HepG2 (cell line): ENCODE measurements around the gene PKLR. TPM values are rescaled to one million over a fixed set of nuclear protein-coding genes. Genes with fewer than 3 reads are reported as not detected.

Source experiments
- CBX5 ChIP-seq: sonication (generic); formaldehyde crosslinking; IDR thresholded peaks from 2 replicates; pipeline ENCODE4 v1.4.0; 2020; ENCODE audit warnings: missing genetic modification reagents, borderline replicate concordance
- CHD4 ChIP-seq: fragments of 200-600 bp; sonication (generic); IDR thresholded peaks from 2 replicates; pipeline ENCODE4 v1.7.0; 2017; ENCODE audit warnings: mild to moderate bottlenecking, low read length, borderline replicate concordance
- ELF3 ChIP-seq: IDR thresholded peaks from 2 replicates; pipeline ENCODE4 v1.6.1; 2016; ENCODE audit warnings: missing genetic modification reagents, missing compliant biosample characterization
- HMGA1 ChIP-seq: sonication (generic); formaldehyde crosslinking; conservative IDR thresholded peaks from 2 replicates; pipeline ENCODE4 v1.4.0; 2020; ENCODE audit warnings: missing genetic modification reagents
- HNRNPK ChIP-seq: fragments of 200-400 bp; formaldehyde crosslinking; IDR thresholded peaks from 2 replicates; pipeline ENCODE4 v1.6.1; 2018; ENCODE audit warnings: low read length, low read depth, moderate library complexity, mild to moderate bottlenecking; ENCODE audit not compliant: poor library complexity, severe bottlenecking
- JUND ChIP-seq: sonication (generic); formaldehyde crosslinking; IDR thresholded peaks from 2 replicates; pipeline ENCODE4 v1.8.0; 2022; ENCODE audit warnings: mild to moderate bottlenecking, missing genetic modification reagents
- KDM3A ChIP-seq: IDR thresholded peaks from 2 replicates; pipeline ENCODE4 v1.6.1; 2018; ENCODE audit warnings: low read depth, missing compliant biosample characterization
- KLF6 ChIP-seq: IDR thresholded peaks from 2 replicates; pipeline ENCODE4 v1.8.0; 2016; ENCODE audit warnings: missing biosample characterization, missing genetic modification reagents
- RAD51 ChIP-seq: fragments of 450-650 bp; IDR thresholded peaks from 2 replicates; pipeline ENCODE4 v1.6.1; 2016; ENCODE audit warnings: borderline replicate concordance
- SMAD9 ChIP-seq: sonication (generic); formaldehyde crosslinking; IDR thresholded peaks from 2 replicates; pipeline ENCODE4 v1.5.1; 2020; ENCODE audit warnings: mild to moderate bottlenecking, missing genetic modification reagents
- TARDBP ChIP-seq: sonication (generic); formaldehyde crosslinking; IDR thresholded peaks from 2 replicates; pipeline ENCODE4 v1.8.0; 2022; ENCODE audit warnings: mild to moderate bottlenecking, missing genetic modification reagents
- XRCC5 ChIP-seq: fragments of 200-400 bp; formaldehyde crosslinking; optimal IDR thresholded peaks from 2 replicates; pipeline ENCODE3; 2017; ENCODE audit warnings: mild to moderate bottlenecking, low read length
- ZNF367 ChIP-seq: sonication (generic); formaldehyde crosslinking; IDR thresholded peaks from 2 replicates; pipeline ENCODE4 v1.4.0; 2020; ENCODE audit warnings: missing genetic modification reagents, borderline replicate concordance
- polyA plus RNA-seq, 8 experiments: library from polyadenylated mRNA; depleted of rRNA in 3 of 8; stranded (reverse) in 7 of 8; unstranded in 1 of 8; fragments of >200 nt; fragmentation: Illumina TruSeq in 4 of 8; extraction: Trizol in 4 of 8; gene quantifications; 2 replicates each; pipeline versions ENCODE4 v1.2.1 to v1.2.3, GENCODE V29; 2011 to 2016; ENCODE audit warnings: low read depth in 4 of 8, missing spikeins in 1 of 8, mixed read lengths in 1 of 8; ENCODE audit not compliant: insufficient read depth in 1 of 8
- total RNA-seq, 5 experiments: library from RNA; depleted of rRNA; stranded (reverse); fragments of >200 nt; fragmentation: Illumina TruSeq; extraction: Trizol; gene quantifications; 2 replicates each; pipeline ENCODE4 v1.2.3, GENCODE V29; 2016; ENCODE audit warnings: low read depth in 1 of 5
- TF ChIP-seq, protein P1 (sequence below): sonication (generic); formaldehyde crosslinking; IDR thresholded peaks from 2 replicates; pipeline ENCODE4 v1.4.0; 2020; ENCODE audit warnings: missing genetic modification reagents
- TF ChIP-seq, protein P2 (sequence below): sonication (generic); formaldehyde crosslinking; conservative IDR thresholded peaks from 2 replicates; pipeline ENCODE4 v1.8.1; 2023; ENCODE audit warnings: missing genetic modification reagents
- TF ChIP-seq, protein P3 (sequence below): sonication (generic); formaldehyde crosslinking; IDR thresholded peaks from 2 replicates; pipeline ENCODE4 v1.4.0; 2020; ENCODE audit warnings: missing genetic modification reagents
- TF ChIP-seq, protein P4 (sequence below): sonication (generic); formaldehyde crosslinking; IDR thresholded peaks from one replicate; pipeline ENCODE4 v1.5.1; 2020; ENCODE audit warnings: mild to moderate bottlenecking, missing genetic modification reagents; ENCODE audit errors: not compliant biosample characterization
- TF ChIP-seq, protein P5 (sequence below): IDR thresholded peaks from 2 replicates; pipeline ENCODE4 v1.6.1; 2012; ENCODE audit warnings: inconsistent platforms

The PKLR gene
- total and polyA plus RNA-seq, 2 of the 13 experiments (the other 11 are each of a cell fraction or from before 2014, with no cell fraction given) = 10.3 to 29.3 TPM

DNA sequence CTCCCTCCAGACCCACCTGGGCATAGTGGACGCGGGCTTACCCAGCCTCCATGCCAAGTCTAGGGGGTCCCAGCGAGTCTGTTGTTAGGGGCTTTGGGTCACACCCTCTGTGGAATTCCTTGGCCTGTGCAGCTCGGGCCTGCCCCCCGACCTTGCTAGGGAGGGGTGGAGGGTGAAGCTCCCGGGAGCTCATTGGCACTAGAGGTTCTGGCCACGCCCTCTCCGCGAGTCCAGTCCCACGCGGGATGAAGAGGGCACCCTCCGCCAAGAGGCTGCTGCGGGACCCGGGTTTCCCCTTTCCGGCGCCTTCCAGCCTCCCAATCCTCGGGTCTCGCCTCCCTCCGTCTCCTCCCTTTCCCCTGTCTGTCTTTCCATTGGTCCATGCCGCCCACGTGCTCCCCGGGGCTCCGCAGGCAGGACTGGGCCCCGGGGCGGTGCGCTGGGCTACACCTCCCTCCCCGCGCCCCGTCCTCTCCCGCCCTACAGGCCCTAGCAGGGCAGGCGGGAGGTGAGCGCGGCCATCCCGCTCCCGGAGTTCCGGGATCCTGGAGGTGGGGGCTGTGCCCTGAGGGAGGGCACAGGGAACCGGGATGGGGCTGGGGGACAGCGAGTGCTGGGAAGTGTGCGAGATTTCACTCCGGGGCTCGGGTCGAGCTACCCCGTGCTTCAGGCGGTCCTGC, 22.9 kb upstream of the PKLR start (continued):
- TF ChIP-seq, protein P1, sequence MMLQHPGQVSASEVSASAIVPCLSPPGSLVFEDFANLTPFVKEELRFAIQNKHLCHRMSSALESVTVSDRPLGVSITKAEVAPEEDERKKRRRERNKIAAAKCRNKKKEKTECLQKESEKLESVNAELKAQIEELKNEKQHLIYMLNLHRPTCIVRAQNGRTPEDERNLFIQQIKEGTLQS (CRISPR knock-in tag) = no peak
- TF ChIP-seq, protein P2, sequence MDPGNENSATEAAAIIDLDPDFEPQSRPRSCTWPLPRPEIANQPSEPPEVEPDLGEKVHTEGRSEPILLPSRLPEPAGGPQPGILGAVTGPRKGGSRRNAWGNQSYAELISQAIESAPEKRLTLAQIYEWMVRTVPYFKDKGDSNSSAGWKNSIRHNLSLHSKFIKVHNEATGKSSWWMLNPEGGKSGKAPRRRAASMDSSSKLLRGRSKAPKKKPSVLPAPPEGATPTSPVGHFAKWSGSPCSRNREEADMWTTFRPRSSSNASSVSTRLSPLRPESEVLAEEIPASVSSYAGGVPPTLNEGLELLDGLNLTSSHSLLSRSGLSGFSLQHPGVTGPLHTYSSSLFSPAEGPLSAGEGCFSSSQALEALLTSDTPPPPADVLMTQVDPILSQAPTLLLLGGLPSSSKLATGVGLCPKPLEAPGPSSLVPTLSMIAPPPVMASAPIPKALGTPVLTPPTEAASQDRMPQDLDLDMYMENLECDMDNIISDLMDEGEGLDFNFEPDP = no peak
- TF ChIP-seq, protein P3, sequence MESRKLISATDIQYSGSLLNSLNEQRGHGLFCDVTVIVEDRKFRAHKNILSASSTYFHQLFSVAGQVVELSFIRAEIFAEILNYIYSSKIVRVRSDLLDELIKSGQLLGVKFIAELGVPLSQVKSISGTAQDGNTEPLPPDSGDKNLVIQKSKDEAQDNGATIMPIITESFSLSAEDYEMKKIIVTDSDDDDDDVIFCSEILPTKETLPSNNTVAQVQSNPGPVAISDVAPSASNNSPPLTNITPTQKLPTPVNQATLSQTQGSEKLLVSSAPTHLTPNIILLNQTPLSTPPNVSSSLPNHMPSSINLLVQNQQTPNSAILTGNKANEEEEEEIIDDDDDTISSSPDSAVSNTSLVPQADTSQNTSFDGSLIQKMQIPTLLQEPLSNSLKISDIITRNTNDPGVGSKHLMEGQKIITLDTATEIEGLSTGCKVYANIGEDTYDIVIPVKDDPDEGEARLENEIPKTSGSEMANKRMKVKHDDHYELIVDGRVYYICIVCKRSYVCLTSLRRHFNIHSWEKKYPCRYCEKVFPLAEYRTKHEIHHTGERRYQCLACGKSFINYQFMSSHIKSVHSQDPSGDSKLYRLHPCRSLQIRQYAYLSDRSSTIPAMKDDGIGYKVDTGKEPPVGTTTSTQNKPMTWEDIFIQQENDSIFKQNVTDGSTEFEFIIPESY (CRISPR knock-in tag) = no peak
- TF ChIP-seq HNRNPK = peak; percentile 93
- TF ChIP-seq TARDBP (CRISPR knock-in tag) = peak; percentile 75
- TF ChIP-seq CHD4 = no peak
- TF ChIP-seq, protein P4, sequence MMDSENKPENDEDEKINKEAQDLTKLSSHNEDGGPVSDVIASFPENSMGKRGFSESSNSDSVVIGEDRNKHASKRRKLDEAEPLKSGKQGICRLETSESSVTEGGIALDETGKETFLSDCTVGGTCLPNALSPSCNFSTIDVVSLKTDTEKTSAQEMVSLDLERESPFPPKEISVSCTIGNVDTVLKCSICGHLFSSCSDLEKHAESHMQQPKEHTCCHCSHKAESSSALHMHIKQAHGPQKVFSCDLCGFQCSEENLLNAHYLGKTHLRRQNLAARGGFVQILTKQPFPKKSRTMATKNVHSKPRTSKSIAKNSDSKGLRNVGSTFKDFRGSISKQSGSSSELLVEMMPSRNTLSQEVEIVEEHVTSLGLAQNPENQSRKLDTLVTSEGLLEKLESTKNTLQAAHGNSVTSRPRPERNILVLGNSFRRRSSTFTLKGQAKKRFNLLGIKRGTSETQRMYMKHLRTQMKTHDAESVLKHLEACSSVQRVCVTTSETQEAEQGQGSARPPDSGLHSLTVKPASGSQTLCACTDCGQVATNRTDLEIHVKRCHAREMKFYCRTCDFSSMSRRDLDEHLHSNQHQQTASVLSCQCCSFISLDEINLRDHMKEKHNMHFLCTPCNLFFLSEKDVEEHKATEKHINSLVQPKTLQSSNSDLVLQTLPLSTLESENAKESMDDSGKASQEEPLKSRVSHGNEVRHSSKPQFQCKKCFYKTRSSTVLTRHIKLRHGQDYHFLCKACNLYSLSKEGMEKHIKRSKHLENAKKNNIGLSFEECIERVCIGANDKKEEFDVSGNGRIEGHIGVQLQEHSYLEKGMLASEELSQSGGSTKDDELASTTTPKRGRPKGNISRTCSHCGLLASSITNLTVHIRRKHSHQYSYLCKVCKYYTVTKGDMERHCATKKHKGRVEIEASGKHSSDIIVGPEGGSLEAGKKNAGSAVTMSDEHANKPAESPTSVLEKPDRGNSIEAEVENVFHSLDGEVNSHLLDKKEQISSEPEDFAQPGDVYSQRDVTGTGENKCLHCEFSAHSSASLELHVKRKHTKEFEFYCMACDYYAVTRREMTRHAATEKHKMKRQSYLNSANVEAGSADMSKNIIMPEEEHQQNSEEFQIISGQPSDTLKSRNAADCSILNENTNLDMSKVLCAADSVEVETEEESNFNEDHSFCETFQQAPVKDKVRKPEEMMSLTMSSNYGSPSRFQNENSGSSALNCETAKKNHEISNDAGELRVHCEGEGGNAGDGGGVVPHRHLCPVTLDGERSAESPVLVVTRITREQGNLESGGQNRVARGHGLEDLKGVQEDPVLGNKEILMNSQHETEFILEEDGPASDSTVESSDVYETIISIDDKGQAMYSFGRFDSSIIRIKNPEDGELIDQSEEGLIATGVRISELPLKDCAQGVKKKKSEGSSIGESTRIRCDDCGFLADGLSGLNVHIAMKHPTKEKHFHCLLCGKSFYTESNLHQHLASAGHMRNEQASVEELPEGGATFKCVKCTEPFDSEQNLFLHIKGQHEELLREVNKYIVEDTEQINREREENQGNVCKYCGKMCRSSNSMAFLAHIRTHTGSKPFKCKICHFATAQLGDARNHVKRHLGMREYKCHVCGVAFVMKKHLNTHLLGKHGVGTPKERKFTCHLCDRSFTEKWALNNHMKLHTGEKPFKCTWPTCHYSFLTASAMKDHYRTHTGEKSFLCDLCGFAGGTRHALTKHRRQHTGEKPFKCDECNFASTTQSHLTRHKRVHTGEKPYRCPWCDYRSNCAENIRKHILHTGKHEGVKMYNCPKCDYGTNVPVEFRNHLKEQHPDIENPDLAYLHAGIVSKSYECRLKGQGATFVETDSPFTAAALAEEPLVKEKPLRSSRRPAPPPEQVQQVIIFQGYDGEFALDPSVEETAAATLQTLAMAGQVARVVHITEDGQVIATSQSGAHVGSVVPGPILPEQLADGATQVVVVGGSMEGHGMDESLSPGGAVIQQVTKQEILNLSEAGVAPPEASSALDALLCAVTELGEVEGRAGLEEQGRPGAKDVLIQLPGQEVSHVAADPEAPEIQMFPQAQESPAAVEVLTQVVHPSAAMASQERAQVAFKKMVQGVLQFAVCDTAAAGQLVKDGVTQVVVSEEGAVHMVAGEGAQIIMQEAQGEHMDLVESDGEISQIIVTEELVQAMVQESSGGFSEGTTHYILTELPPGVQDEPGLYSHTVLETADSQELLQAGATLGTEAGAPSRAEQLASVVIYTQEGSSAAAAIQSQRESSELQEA (CRISPR knock-in tag) = peak; percentile 28
- no peak for TF ChIP-seq SMAD9 (CRISPR knock-in tag)
- TF ChIP-seq KDM3A (CRISPR knock-in tag) = no peak; the same call in 1 of the 2 replicates
- peak; percentile 14; the same call in 1 of the 2 replicates for TF ChIP-seq ELF3 (CRISPR knock-in tag)
- TF ChIP-seq RAD51 = peak; percentile 88
- peak; percentile 19 for TF ChIP-seq XRCC5
- TF ChIP-seq, protein P5, sequence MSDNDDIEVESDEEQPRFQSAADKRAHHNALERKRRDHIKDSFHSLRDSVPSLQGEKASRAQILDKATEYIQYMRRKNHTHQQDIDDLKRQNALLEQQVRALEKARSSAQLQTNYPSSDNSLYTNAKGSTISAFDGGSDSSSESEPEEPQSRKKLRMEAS = no peak; the same call in 1 of the 2 replicates
- TF ChIP-seq CBX5 (CRISPR knock-in tag) = peak; percentile 16; the same call in 1 of the 2 replicates
- TF ChIP-seq ZNF367 (CRISPR knock-in tag) = no peak
- TF ChIP-seq JUND = no peak
- TF ChIP-seq HMGA1 (CRISPR knock-in tag) = no peak
- TF ChIP-seq KLF6 = peak; percentile 73; the same call in 1 of the 2 replicates
